Right lobe of liver (tissue), 4 donors: ENCODE results near the gene B4GAT1.

Experiments
- CTCF ChIP-seq, 4 donors: fragments of 200-600 bp in 3 of 4; fragments of 450-650 bp in 1 of 4; IDR thresholded peaks; one replicate each; pipeline versions ENCODE4 v1.5.1 to v1.8.0; 2016 to 2022; ENCODE audit warnings: antibody characterized with exemption in 4 of 4, mild to moderate bottlenecking in 2 of 4
- POLR2A ChIP-seq: fragments of 450-650 bp; IDR thresholded peaks from one replicate; pipeline ENCODE4 v1.6.1; 2017; ENCODE audit warnings: antibody characterized with exemption, mild to moderate bottlenecking
- donor health status: DM: no; HTN: no; CAD: no.
- donor health status: DM: no; HTN: no; CAD: no.
- donor health status: DM: no; HTN: yes; CAD: no.

- no peak for TF ChIP-seq CTCF (IDR thresholded peaks at IDR 0.05)
- no peak for TF ChIP-seq POLR2A
These were observed 33.9 kb downstream of the B4GAT1 start for GRCh38 chr11:66313321-66314185.
